HG03095 (cell line): Measurements from ENCODE around the gene CD19.
"Not testable (repeated sequence)": the region's sequence is repeated elsewhere in the genome, so short reads cannot be mapped to it uniquely, and the experiment has no call there.

Source experiments
- ATAC-seq: cut with Tn5 transposase; IDR thresholded peaks from one replicate; pipeline ENCODE4 v1.9.1; 2021; ENCODE audit warnings: moderate library complexity; ENCODE audit not compliant: unreplicated experiment

The CD19 gene

DNA sequence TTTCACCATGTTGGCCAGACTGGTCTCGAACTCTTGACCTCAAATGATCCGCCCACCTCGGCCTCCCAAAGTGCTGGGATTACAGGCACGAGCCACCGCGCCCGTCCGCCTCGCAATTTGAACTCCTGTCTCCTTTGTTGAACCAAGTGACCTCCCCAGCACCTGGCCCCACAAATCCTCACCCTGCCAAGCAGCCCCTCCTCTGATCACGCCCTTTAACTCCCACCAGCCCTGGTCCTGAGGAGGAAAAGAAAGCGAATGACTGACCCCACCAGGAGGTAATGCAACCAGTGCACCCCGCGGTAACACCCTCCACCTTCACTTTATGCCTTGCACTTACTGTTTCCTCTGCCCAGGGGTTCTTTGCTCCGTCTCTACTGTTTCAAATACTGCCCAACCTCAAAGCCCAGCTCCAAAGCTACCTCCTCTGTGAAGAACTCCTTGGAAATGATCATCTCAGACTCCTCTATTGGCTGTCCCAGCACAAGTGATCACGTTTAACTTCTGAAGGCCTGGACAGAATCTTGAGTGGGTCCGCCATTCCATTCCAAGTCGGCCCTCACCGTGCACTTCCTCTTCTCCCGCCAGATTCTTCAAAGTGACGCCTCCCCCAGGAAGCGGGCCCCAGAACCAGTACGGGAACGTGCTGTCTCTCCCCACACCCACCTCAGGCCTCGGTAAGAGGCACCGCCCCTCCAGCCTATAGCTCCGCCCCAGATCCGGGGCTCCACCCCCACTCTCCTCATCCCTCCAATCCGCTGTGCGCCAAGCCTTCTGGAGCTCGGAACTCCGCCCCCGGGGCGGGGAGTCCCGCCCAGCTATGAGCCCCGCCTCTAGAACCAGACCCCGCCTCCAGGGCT, 4.4 kb downstream of the CD19 start:
- no peak for ATAC-seq

DNA sequence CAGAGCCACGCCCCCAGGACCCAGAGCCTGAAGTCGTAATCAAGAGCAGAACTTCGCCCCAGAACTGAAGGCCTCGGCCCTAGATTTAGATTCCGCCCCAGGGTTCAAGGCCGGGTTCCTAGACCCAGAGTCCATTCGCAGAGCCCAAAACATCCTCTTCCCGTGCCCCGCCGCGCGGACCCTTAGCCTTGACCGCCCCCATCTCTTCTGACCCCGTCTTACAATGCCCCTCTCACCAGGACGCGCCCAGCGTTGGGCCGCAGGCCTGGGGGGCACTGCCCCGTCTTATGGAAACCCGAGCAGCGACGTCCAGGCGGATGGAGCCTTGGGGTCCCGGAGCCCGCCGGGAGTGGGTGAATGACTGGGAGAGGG, 5.0 kb downstream of the CD19 start:
- ATAC-seq: no peak

DNA sequence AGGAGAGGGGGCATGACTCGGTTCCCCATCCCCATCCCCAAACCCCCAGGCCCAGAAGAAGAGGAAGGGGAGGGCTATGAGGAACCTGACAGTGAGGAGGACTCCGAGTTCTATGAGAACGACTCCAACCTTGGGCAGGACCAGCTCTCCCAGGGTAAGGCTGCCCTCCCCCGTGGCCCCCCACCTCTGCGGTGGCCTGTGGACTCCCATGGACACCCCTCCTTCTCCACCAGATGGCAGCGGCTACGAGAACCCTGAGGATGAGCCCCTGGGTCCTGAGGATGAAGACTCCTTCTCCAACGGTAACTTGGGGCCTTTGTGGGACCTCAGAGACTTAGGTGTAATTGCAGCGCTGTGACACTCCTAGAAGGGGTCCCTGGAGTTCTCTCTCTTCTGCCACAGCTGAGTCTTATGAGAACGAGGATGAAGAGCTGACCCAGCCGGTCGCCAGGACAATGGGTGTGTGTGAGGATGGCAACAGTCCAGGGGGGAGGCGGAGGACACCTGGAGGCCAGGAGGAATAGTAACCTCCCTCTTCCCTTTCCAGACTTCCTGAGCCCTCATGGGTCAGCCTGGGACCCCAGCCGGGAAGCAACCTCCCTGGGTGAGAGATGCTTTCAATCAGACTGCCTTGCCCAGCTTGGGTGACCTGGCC, 5.6 kb downstream of the CD19 start:
- no peak for ATAC-seq

DNA sequence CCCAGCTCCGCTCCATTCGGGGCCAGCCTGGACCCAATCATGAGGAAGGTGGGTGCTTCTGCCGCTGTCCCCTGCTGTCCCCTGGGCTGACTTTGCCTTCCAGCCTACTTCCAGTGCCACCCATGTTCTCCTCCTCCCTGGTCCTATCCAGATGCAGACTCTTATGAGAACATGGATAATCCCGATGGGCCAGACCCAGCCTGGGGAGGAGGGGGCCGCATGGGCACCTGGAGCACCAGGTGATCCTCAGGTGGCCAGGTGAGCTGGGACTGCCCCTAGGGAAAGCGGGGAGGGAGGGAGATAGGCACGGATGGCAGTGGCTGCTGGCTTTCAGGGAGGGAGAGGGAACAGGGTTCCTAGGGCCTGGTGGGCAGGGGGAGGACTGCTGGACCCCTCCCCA, 7.0 kb downstream of the CD19 start:
- no peak for ATAC-seq

DNA sequence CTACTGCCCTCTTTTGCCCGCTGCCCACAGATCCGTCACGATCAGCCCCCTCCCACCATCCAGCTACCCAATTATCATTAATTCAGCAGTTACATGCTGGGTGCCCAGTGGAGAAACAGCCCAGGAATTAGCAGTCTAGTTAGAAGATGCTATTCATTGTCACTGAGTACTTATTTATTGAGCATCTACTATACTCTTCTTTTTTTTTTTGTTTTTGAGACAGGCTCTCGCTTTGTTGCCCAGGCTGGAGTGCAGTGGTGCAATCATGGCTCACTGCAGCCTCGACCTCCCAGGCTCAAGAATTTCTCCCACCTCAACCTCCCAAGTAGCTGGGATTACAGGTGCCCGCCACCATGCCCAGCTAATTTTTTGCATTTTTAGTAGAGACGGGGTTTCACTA, 8.1 kb downstream of the CD19 start:
- not testable (repeated sequence) for ATAC-seq

DNA sequence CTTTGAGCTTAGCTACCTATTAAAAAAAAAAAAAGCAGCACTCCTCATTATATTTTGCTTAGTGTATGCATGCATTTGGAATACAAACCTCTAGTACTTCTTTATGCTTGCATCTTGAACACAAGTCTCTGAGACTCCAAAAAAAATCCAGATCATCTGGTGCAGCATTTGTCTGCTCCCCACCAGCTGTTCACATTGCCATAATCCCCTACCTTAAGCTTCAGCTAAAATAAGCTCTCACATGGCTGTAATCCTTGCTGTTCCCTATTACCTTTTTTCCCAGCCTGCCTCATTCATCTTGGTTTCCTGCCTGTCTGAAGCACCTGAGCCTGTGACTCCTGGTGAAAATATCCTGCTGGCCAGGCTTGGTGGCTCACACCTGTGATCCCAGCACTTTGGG, 11.5 kb downstream of the CD19 start:
- no peak for ATAC-seq

DNA sequence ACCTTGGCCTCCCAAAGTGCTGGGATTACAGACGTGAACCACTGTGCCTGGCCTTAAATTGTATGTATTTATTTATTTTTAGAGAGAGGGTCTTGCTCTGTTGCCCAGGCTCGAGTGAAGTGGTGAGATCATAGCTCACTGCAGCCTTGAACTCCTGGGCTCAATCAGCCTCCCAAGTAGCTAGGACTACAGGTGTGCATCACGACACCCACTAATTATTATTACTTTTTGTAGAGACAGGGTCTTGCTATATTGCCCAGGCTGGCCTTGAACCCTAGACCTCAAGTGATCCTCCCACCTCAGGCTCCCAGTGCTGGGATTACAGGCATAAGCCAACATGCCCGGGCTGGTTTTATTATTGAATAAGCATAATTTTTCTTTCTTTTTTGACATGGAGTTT, 14.9 kb downstream of the CD19 start:
- no peak for ATAC-seq

DNA sequence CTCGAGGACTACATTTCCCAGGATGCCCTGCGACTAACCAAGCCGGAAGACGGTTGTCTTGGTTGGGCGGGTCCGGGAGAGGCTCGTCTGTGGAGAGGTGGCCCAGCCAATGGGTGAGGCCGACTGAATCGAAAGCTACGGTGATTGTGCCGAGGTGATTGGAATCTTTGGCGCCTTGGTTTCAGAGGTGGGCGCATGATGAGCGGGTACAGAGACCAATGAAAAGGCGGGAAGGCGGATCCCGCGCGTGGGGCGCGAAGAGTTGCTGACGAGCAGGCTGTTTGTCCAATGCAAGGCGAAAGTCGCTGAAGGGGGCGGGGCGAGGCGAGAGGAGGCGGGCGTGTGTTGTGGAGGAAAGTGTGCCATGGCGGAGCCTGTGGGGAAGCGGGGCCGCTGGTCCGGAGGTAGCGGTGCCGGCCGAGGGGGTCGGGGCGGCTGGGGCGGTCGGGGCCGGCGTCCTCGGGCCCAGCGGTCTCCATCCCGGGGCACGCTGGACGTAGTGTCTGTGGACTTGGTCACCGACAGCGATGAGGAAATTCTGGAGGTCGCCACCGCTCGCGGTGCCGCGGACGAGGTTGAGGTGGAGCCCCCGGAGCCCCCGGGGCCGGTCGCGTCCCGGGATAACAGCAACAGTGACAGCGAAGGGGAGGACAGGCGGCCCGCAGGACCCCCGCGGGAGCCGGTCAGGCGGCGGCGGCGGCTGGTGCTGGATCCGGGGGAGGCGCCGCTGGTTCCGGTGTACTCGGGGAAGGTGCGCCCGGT, 19.1 kb downstream of the CD19 start, which contains the start of gene NFATC2IP:
TSS of gene NFATC2IP (plus strand) at position 290 of the 762 bp plus-strand sequence. CDS start at position 365, 75 bp downstream.
- peak; percentile 90 for ATAC-seq

DNA sequence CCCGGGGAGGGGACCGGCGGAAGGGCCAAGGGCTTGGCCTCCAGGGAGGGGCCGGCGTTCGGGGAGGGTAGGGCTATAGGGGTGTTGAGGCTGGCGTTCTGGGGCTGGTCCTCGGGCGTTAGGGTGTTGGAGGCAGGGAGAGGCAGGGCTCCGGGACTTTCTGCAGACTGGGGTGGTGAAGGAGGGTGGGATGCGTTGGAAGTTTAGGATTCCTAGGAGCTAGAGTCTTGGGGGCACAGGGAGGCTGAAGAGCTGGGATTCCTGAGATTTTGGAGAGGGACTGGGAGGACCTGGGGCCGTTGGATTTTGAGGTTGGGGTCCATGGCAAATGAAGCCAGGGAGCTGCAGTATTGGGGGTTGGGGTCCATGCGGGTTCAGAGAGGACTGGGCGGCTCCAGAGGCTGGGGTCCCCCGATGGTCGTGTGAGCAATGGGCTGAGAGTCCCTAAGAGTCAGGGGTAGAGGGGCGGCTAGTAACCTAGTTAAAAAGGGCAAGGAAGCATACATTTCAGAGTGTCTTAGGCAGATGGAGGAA, 19.7 kb downstream of the CD19 start:
- ATAC-seq: no peak

DNA sequence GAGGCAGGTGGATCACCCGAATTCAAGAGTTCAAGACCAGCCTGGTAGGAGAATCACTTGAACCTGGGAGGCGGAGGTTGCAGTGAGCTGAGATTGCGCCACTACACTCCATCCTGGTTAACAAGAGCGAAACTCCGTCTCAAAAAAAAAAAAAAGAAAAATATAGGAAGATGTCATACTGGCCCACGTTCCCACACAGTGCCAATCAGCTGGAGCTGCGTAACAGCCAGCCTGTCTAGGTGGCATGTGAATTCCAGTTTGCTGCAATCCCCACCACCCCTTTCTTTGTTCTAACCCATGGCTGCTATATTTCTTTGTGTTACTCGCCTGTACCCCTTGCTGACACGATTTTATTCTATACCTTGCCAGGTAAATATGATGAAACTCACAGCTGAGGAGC, 26.4 kb downstream of the CD19 start:
- ATAC-seq: no peak

DNA sequence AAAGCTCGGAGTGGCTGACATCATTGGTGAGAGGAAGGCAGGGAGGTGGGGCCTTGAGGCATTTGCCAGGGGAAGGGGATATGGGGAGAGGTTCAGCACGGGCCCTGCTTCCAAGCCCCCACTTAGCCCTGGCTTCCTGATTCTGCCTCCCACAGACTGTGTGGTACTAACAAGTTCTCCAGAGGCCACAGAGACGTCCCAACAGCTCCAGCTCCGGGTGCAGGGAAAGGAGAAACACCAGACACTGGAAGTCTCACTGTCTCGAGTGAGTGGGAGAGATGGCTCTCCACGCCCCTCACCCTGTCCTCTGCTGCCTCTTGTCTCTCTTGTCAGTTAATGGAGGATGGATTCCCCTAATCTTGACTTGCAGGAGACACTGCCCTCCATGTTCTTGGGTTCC, 27.1 kb downstream of the CD19 start:
- no peak for ATAC-seq

DNA sequence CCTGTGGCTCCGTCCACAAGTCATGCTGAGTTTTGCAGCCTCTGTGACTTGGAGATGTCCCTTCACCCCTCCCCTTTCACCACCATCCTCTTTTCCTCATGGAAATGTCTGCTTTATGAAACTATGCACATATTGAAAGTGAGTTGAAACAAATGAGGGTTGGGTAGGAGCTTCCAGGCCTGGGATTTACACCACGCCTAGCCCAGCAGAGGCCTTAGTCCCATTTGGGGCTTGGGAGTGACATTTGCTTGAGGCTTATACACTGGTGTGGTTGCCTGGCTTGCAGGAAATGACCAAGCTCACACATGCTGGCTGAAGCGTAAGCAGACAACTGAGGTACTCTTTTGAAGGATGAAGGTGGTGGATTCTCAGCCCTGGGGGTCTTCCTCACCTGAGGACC, 32.3 kb downstream of the CD19 start:
- ATAC-seq: no peak

DNA sequence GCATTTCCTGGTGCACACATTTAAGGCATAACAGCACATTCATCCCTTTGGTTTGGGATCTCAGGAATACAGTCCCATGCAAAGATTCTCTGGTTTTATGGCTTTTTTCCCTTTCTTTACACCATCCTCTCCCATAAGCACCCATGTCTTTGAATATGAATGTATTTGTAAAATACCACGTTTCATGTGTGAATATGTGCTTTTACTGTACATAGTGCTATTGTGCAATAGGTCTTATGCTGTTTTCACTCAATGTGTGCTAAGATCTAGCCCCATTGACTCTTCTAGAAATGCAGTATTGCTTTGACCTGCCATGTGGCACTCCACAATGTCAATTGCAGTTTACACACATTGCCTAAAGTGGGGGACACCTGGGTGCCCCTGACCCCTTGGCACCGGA, 32.7 kb downstream of the CD19 start:
- no peak for ATAC-seq

DNA sequence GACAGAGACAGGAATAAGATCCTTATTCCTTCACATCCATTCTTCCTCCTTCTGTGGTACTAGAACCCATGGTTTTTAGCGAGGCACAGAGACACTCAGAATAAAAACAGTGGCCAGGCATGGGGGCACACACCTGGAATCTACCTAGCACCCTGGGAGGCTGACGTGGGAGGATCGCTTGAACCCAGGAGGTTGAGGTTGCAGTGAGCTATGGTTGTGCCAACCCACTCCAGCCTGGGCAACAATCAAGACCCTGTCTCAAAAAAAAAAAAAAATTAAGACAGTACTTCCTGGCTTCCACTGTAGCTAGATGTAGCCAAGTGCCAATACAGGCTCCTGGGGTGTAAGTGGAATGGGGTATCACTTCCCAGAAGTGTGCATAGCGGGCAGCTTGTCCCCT, 35.4 kb downstream of the CD19 start:
- ATAC-seq: no peak

DNA sequence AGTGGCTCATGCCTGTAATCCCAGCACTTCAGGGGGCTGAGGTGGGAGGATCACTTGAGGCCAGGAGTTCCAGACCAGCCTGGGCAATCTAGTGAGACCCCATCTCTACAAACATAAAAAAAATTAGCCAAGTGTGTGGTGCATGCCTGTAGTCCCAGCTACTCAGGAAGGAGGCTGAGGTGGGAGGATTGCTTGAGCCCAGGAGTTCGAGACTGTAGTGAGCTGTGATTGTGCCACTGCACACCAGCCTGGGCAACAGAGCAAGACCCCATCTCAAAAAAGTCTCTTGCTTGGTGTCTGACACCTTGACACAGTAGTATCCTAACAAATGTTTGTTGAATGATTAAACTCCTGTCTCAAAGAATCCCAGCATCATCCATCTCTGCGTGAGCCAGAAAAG, 37.9 kb downstream of the CD19 start:
- not testable (repeated sequence) for ATAC-seq

DNA sequence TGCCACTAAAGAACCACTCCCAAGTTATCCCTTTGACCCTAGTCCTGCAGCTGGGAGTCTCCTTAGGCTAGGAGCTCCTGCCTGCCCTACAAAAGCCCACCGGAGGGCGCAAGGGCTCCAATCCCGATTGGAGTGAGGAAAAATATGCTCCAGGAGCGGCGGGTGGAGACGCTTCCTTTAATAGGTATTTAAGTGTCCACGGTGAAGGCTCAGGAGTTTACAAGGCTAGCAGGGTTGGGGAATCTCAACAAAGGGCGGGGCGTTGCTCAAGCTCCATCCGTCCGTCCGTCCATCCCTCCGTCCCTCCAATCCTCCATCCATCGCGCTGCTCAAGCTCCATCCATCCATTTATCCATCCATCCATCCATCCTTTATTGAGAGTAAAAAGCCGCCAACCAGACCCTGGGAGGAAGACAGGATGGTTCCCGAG, 42.3 kb downstream of the CD19 start:
- ATAC-seq: peak; percentile 15

DNA sequence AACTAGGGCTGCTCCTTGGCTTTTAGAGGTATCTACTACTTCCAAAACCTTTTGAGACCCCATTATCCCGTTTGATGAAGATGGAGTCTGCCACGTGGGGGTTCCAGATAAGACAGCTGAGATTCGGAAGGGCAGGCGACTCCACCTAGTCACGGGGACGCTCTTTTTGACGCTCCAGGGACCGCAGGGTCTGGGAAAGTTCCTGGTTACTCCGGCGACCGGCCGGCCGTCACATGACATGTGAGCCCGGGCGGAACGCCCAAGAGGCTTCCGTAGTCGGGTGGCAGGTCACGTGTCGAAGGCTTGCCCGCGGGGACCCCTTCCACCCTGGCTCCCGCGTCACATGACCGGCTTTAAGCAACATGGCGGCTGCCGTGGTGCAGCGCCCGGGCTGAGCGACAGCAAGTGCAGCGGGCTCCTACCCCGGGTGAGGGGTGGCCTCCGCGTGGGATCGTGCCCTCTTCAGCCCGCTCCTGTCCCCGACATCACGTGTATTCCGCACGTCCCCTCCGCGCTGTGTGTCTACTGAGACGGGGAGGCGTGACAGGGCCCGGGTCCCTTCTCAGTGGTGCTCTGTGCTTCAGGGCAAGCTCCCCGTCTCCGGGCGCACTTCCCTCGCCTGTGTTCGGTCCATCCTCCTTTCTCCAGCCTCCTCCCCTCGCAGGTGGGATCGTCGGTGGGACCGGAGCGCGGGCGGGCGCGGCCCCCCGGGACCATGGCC, 42.8 kb downstream of the CD19 start, which contains the start of gene SPNS1:
TSS of gene SPNS1 (plus strand) at position 342 of the 721 bp plus-strand sequence. CDS start at position 716, 374 bp downstream.
- peak; percentile 75 for ATAC-seq

DNA sequence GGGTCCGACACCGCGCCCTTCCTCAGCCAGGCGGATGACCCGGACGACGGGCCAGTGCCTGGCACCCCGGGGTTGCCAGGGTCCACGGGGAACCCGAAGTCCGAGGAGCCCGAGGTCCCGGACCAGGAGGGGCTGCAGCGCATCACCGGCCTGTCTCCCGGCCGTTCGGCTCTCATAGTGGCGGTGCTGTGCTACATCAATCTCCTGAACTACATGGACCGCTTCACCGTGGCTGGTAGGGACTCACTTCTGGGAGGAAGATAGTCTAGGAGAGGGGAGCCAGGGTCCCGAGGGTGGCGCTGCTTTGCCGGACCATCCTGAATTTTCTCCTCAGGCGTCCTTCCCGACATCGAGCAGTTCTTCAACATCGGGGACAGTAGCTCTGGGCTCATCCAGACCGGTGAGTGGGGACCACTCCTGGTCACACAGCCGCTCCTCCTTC, 43.4 kb downstream of the CD19 start:
- ATAC-seq: no peak

DNA sequence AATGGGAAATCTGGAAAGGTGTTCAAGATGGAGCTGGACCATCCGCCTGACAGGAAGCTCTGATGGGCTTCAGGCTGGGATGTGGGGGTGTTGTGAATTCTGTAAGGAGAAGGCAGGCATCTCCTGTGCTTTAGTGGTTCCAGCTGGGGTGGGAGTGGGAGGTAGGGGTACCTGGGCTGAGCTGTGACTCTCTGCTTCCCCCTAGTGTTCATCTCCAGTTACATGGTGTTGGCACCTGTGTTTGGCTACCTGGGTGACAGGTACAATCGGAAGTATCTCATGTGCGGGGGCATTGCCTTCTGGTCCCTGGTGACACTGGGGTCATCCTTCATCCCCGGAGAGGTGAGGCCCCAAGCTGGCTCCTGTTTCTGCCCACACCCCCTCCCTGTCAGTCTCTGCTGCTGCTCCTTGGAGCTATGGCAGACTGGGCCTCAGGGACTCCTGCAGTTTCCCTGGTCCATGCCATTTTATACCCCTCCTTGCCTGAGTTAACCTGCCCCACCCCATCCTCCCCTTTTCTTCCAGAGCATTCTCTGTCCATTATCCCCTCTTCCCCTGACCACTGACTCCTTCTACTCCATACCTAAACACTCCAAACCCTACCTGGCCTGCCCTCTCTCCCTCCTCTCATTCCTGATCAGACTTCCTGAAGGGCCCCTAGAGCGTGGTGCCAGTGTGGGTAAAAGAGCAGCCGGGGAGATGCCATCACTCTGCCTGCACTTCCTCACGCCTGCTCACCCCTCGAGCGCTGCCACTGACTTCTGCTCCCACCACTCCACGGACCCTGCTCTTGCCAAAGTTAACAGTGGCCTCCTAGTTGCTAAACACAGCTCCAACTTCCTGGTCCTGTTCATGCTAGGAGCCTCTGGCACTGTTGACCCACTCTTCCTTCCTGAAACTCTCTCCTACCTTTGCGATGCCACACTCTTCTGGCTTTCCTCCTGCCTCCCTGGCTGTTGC, 46.2 kb downstream of the CD19 start:
- no peak for ATAC-seq
